ENCODE results near the gene WBP2.

GRCh38 chr17:75806822-75807500, 48.2 kb downstream of the WBP2 start:
- no peak for TF ChIP-seq CTCF (IDR thresholded peaks at IDR 0.05)
- TF ChIP-seq POLR2A (IDR thresholded peaks at IDR 0.05), result no peak

Measured in prostate gland (tissue), 2 donors.